B cell (primary cell): ENCODE results near the gene CABLES1. TPM values are rescaled to one million over a fixed set of nuclear protein-coding genes. Genes with fewer than 3 reads are reported as not detected.

Experiments used
- ATAC-seq: fragments of 200-7000 bp; cut with Tn5 transposase; one replicate; pipeline ENCODE4 v1.10.0; 2021; ENCODE audit warnings: low read depth, mild to moderate bottlenecking, moderate number of reproducible peaks, moderate library complexity
- CTCF ChIA-PET: fragments of 350-600 bp; sonication (Branson Sonifier 250); formaldehyde crosslinking; loops from one replicate; lab custom pipeline; 2021; ENCODE audit warnings: antibody characterized with exemption, inconsistent platforms; lab: Charles Lee
- POLR2A ChIA-PET: fragments of 350-600 bp; sonication (Branson Sonifier 250); formaldehyde crosslinking; loops from one replicate; lab custom pipeline; 2021; ENCODE audit warnings: antibody characterized with exemption; lab: Charles Lee
- DNase-seq: peaks from one replicate; pipeline ENCODE4 v3.0.0; 2013
- H2AFZ ChIP-seq: 2 replicates; pipeline ENCODE4 v1.6.1; 2012; ENCODE audit warnings: mild to moderate bottlenecking, low read depth, low read length; ENCODE audit not compliant: insufficient read depth, poor library complexity, severe bottlenecking
- H3K27ac ChIP-seq, 2 donors: 1 replicate in 1 of 2; 2 replicates in 1 of 2; pipeline ENCODE4 v1.5.1; 2012 to 2013; ENCODE audit warnings: low read length in 2 of 2, mild to moderate bottlenecking in 2 of 2, moderate library complexity in 1 of 2
- H3K27me3 ChIP-seq, 4 experiments: fragments of 200-600 bp in 1 of 4; sonication (generic) in 1 of 4; replicated peaks in 1 of 4; 1 replicate in 2 of 4; 2 replicates in 2 of 4; pipeline versions ENCODE4 v1.6.1 to v1.7.0; 2013 to 2016; ENCODE audit warnings: low read length in 3 of 4, mild to moderate bottlenecking in 2 of 4, mixed read lengths in 1 of 4, moderate library complexity in 1 of 4; ENCODE audit not compliant: insufficient read depth in 4 of 4, control insufficient read depth in 3 of 4; ENCODE audit errors: control extremely low read depth in 1 of 4
- H3K36me3 ChIP-seq, 2 experiments: replicated peaks in 1 of 2; 1 replicate in 1 of 2; 2 replicates in 1 of 2; pipeline versions ENCODE4 v1.6.1 to v1.7.1; 2013; ENCODE audit warnings: low read length in 1 of 2; ENCODE audit not compliant: insufficient read depth in 2 of 2, control insufficient read depth in 1 of 2; ENCODE audit errors: control extremely low read depth in 1 of 2, extremely low read depth in 1 of 2
- H3K4me1 ChIP-seq, 2 donors: fragments of 200-600 bp in 1 of 2; sonication (generic) in 1 of 2; 1 replicate in 1 of 2; 2 replicates in 1 of 2; pipeline versions ENCODE4 v1.5.1 to v1.6.1; 2013 to 2017; ENCODE audit warnings: low read length in 2 of 2; ENCODE audit not compliant: control insufficient read depth in 2 of 2, insufficient read depth in 2 of 2
- H3K4me2 ChIP-seq: replicated peaks from 2 replicates; pipeline ENCODE3; 2012; ENCODE audit warnings: mild to moderate bottlenecking, low read depth, low read length; ENCODE audit not compliant: poor library complexity, severe bottlenecking
- H3K4me3 ChIP-seq, 5 experiments: fragments of 200-600 bp in 1 of 5; sonication (generic) in 1 of 5; 1 replicate in 3 of 5; 2 replicates in 2 of 5; pipeline versions ENCODE4 v1.5.1 to v1.7.0; 2011 to 2016; ENCODE audit warnings: low read length in 4 of 5, mild to moderate bottlenecking in 4 of 5, low read depth in 2 of 5, control low read depth in 1 of 5, moderate library complexity in 1 of 5; ENCODE audit not compliant: insufficient read depth in 1 of 5; ENCODE audit errors: control extremely low read depth in 1 of 5, extremely low read depth in 1 of 5
- H3K79me2 ChIP-seq: fragments of 200-600 bp; sonication (generic); one replicate; pipeline ENCODE4 v1.6.0; 2016; ENCODE audit warnings: low read length; ENCODE audit not compliant: control insufficient read depth, insufficient read depth
- H3K9ac ChIP-seq: fragments of 200-600 bp; sonication (generic); 2 replicates; pipeline ENCODE4 v1.6.1; 2017; ENCODE audit warnings: mild to moderate bottlenecking, low read length, moderate library complexity
- H3K9me3 ChIP-seq, 3 donors: one replicate each; pipeline versions ENCODE4 v1.6.1 to v1.7.1; 2013; ENCODE audit warnings: low read length in 2 of 3; ENCODE audit not compliant: control insufficient read depth in 2 of 3, insufficient read depth in 1 of 3; ENCODE audit errors: control extremely low read depth in 1 of 3
- H4K20me1 ChIP-seq: 2 replicates; pipeline ENCODE4 v1.6.0; 2012; ENCODE audit warnings: mild to moderate bottlenecking, low read length; ENCODE audit not compliant: insufficient read depth, control insufficient read depth, poor library complexity, severe bottlenecking
- H3K27ac Mint-ChIP-seq: one replicate; pipeline ENCODE4 v1.8.0; 2021; ENCODE audit warnings: mixed read lengths
- H3K27me3 Mint-ChIP-seq: one replicate; pipeline ENCODE4 v1.8.0; 2021; ENCODE audit warnings: mixed read lengths
- H3K4me1 Mint-ChIP-seq: one replicate; pipeline ENCODE4 v1.8.0; 2021; ENCODE audit warnings: mixed read lengths
- H3K4me3 Mint-ChIP-seq: one replicate; pipeline ENCODE4 v1.8.0; 2021; ENCODE audit warnings: mixed read lengths
- H3K9me3 Mint-ChIP-seq: one replicate; pipeline ENCODE4 v1.8.0; 2022; ENCODE audit warnings: mixed read lengths; ENCODE audit not compliant: insufficient read depth
- CTCF ChIP-seq: fragments of 200-600 bp; IDR thresholded peaks from one replicate; pipeline ENCODE4 v1.8.0; 2022; ENCODE audit warnings: antibody characterized with exemption, mild to moderate bottlenecking
- EZH2 ChIP-seq: IDR thresholded peaks from 2 replicates; pipeline ENCODE4 v1.6.1; 2012; ENCODE audit warnings: borderline replicate concordance, low read depth, mild to moderate bottlenecking, moderate library complexity, low read length; ENCODE audit not compliant: insufficient read depth, poor library complexity, severe bottlenecking
- WGBS: methylation state at CpG from one replicate; pipeline ENCODE4 v1.1.5; 2013; ENCODE audit warnings: missing lambda C conversion rate; ENCODE audit not compliant: insufficient coverage; 5-methylcytosine and 5-hydroxymethylcytosine counted together
- intact Hi-C: fragments of 100-400 bp; cut with micrococcal nuclease; formaldehyde crosslinking; loops from one replicate; pipeline ENCODE4 v1.10.0; 2022
- polyA plus RNA-seq: library from polyadenylated mRNA; depleted of rRNA; stranded (reverse); fragments of >200 nt; gene quantifications from 2 replicates; pipeline ENCODE4 v1.2.3, GENCODE V29; 2012
- total RNA-seq, 2 donors: library from RNA; stranded (reverse); fragments of 120-200 nt in 1 of 2; gene quantifications; 1 replicate in 1 of 2; 2 replicates in 1 of 2; pipeline versions ENCODE4 v1.2.3 to v1.2.4, GENCODE V29; 2013 to 2022

The CABLES1 gene
- total and polyA plus RNA-seq, 2 donors (not counting 1 experiment from before 2014, with no cell fraction given), result 0.30 to 56.3 TPM

- no peaks in the 10 kb centered on the region for H4K20me1 ChIP-seq
- H3K4me1 ChIP-seq, result no peaks in the 10 kb centered on the region
- H3K4me2 ChIP-seq, result no peak overlapping the region
- CTCF ChIA-PET, result no interaction called here
- no peak for DNase-seq
- ATAC-seq, result no peak
- POLR2A ChIA-PET, result no interaction called here
- H3K79me2 ChIP-seq, result no peaks in the 10 kb centered on the region
- 80% methylated on average over 2 of the region's 9 CpGs for WGBS
- no peak for TF ChIP-seq CTCF
- TF ChIP-seq EZH2, result no peak
- Mint-ChIP-seq H3K4me3 (no peak overlapping the region), H3K9me3 (no peaks in the 10 kb centered on the region), H3K27me3 (peaks cover 8% of the 10 kb centered on the region), H3K27ac (no peak overlapping the region), H3K4me1 (peaks cover 4% of the 10 kb centered on the region)
- no peak overlapping the region for H2AFZ ChIP-seq
- H3K27me3 ChIP-seq, result no peaks in the 10 kb centered on the region
- no peak overlapping the region for H3K9ac ChIP-seq
- no peaks in the 10 kb centered on the region for H3K36me3 ChIP-seq
- H3K27ac ChIP-seq, result no peak overlapping the region
- no peak overlapping the region for H3K4me3 ChIP-seq
- H3K9me3 ChIP-seq, result no peaks in the 10 kb centered on the region
- intact Hi-C loops, result no loop called here
These were observed 60.0 kb downstream of the CABLES1 start for GRCh38 chr18:23194997-23195957.
